DMS153 treated with DMSO at 0.1 percent for 48 hours (cell line): ENCODE measurements around the gene CD163.
"Not testable (repeated sequence)": the region's sequence is repeated elsewhere in the genome, so short reads cannot be mapped to it uniquely, and the experiment has no call there.

Source experiments
- DNase-seq: peaks from one replicate; lab custom pipeline; 2025; ENCODE audit not compliant: unreplicated experiment; lab: John Stamatoyannopoulos, UW

Gene CD163

GRCh38 chr12:7451756-7452155 is 51.8 kb downstream of the CD163 start:
- no peak for DNase-seq

- no peak for DNase-seq
These were observed 52.9 kb downstream of the CD163 start for GRCh38 chr12:7450667-7451066.

- no peak for DNase-seq
These were observed 55.5 kb downstream of the CD163 start for GRCh38 chr12:7448099-7448498.

- DNase-seq, result no peak
These were observed 59.0 kb downstream of the CD163 start for GRCh38 chr12:7444537-7444936.

GRCh38 chr12:7444076-7444475 is 59.5 kb downstream of the CD163 start, which contains the start of gene CD163L1:
Gene CD163L1 (minus strand): TSS chr12:7444153. CDS start chr12:7444127, 26 bp downstream.
- no peak for DNase-seq

DNA sequence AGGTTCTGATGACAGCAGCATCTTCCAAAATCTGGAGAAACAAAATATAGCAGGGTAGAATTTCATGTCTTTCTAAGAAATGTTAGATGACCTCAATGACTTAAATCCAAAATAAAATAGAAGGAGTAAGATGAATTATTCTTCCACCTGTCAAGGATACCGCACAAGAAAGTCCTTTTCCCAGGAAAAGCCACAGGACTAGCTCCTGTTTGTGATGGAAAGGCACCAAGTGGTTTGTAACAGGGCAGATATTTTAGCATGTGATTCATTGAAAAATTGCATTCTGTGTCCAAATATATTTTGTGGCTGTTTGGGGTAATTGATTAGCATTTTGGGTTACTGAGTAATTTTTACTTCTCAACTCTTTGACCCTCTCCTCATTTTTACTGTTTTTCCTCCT is 62.4 kb downstream of the CD163 start:
- DNase-seq, result no peak

GRCh38 chr12:7439579-7440505 is 63.7 kb downstream of the CD163 start:
- DNase-seq, result no peak

- DNase-seq, result not testable (repeated sequence)
These were observed 65.1 kb downstream of the CD163 start for GRCh38 chr12:7438291-7438995.

- DNase-seq, result not testable (repeated sequence)
These were observed 66.1 kb downstream of the CD163 start for GRCh38 chr12:7437494-7437893.

DNA sequence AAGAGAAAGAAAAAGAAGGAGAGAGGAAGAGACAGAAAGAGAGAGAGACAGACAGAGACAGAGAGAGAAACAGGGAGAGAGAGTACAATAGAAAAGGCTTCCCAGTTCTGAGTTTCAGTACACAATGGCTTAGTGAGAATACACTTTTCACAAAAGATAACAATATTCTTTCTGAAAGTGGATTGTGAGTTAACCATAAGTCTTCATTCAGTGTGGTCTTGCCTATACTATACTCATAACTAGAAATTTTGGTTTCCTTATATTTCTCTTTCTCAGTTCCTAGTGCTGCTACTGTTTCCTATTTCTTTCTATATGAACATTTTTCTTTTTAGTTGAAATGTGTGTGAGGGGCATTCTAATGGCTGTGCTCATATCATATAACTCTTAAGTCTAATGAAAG is 68.9 kb downstream of the CD163 start:
- no peak for DNase-seq

GRCh38 chr12:7433276-7433822 is 70.2 kb downstream of the CD163 start:
- DNase-seq, result no peak

DNA sequence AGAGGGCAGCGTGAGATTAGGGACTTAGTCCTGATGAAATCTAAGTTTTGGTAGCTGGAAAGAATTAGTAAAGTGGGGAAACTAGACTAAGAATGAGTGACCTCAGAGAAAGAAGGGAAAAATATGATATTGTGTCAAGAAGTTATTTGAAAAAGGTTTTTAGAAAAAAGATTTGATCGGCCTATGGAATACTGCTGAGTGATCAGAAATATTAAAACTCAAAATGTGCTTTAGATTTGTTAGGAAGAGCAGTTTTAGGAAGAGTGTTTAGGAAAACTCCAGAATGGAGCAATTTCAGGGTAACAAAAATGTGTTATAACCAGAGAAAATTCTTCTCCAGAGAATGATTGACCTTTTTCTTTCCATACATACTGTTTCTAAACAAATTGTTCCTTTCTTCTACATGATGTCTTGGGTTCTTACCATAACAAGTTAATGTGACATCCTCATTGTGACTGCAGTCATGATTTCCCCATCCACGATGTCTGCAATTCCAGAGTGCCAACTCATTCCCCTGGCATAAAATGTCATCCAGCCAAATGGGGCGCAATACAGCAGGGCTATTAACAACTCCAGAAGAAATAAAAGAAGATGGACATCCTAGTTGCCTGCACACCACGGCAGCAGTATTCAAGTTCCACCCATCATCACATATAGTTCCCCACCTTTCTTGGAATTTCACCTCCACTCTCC is 71.4 kb downstream of the CD163 start:
- no peak for DNase-seq
